ENCODE results near the gene OTUB2. TPM values are rescaled to one million over a fixed set of nuclear protein-coding genes. Genes with fewer than 3 reads are reported as not detected.

The OTUB2 gene
- total and polyA plus RNA-seq, 8 donors: 0.30 to 1.3 (median 0.66) TPM

DNA sequence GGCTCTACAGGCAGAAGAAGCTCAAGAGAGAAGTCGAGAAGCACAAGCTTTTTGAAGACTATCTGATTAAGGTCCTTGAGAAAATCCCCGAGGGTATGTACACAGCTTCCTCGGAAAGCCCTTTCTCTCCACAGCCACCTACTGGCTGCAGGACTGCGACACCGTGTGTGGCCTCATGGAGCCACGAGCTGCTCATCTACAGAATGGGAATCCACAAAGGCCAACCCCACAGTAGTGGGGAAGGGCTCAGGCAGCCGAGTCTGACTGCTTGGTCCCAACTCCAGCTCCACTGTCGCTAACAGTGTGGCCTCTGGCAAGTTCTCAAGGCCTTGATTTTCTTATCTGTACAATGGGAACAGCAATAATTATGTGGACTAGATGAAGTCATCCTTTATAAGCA lies 26.6 kb upstream of the OTUB2 start:
- H3K9me3 ChIP-seq: no peaks in the 10 kb centered on the region
- H3K4me3 ChIP-seq: no peak overlapping the region
- intact Hi-C loops (cut with DNase I): no loop called here
- DNase-seq (no peak), FAIRE-seq (no peak), ATAC-seq (no peak)
- 60 to 73% methylated on average over 8 of the region's 8 CpGs for WGBS, 2 donors
- no peaks in the 10 kb centered on the region for H3K36me3 ChIP-seq
- TF ChIP-seq, protein P1, sequence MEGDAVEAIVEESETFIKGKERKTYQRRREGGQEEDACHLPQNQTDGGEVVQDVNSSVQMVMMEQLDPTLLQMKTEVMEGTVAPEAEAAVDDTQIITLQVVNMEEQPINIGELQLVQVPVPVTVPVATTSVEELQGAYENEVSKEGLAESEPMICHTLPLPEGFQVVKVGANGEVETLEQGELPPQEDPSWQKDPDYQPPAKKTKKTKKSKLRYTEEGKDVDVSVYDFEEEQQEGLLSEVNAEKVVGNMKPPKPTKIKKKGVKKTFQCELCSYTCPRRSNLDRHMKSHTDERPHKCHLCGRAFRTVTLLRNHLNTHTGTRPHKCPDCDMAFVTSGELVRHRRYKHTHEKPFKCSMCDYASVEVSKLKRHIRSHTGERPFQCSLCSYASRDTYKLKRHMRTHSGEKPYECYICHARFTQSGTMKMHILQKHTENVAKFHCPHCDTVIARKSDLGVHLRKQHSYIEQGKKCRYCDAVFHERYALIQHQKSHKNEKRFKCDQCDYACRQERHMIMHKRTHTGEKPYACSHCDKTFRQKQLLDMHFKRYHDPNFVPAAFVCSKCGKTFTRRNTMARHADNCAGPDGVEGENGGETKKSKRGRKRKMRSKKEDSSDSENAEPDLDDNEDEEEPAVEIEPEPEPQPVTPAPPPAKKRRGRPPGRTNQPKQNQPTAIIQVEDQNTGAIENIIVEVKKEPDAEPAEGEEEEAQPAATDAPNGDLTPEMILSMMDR (IDR thresholded peaks at IDR 0.05): no peak
- H3K27ac ChIP-seq: no peak overlapping the region
- no peaks in the 10 kb centered on the region for H3K27me3 ChIP-seq
- H3K4me1 ChIP-seq: no peaks in the 10 kb centered on the region

DNA sequence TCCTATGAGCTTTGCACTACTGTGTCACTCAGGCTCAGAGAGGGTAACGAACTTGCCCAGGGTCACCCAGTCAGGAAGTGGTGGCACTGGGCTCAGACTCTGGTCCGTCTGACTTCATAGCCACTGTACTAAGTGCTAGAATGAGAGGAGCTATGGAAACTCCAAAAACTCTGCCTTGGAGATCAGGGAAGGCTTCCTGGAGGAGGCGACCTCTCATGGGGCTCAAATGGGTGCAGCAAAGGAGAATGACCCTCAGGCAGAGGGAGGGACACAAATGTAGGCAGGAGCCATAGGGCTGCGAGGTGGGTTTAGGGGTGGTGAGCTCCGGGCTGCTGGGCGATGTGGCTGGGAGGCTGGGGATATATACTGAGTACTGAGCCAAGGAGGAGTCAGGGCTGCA lies 25.9 kb upstream of the OTUB2 start:
- FAIRE-seq: no peak
- no peak for DNase-seq
- Histone ChIP-seq H3K36me3 (no peaks in the 10 kb centered on the region), H3K9me3 (no peaks in the 10 kb centered on the region), H3K4me1 (no peaks in the 10 kb centered on the region), H3K27me3 (no peaks in the 10 kb centered on the region), H3K4me3 (no peak overlapping the region), H3K27ac (no peak overlapping the region)
- ATAC-seq: no peak
- 77 to 80% methylated on average over 6 of the region's 6 CpGs for WGBS, 2 donors
- TF ChIP-seq, protein P1 (IDR thresholded peaks at IDR 0.05): no peak
- intact Hi-C loops (cut with DNase I): loop anchor here in 2 of 3 donors (2.0 to 5.0 kb wide), 2 partner anchors 61 to 63 kb away; no protein-coding TSS in a partner anchor

- no peak for FAIRE-seq
- H3K9me3 ChIP-seq: no peaks in the 10 kb centered on the region
Observed at GRCh38 chr14:94001016-94001415, 25.1 kb upstream of the OTUB2 start.

DNA sequence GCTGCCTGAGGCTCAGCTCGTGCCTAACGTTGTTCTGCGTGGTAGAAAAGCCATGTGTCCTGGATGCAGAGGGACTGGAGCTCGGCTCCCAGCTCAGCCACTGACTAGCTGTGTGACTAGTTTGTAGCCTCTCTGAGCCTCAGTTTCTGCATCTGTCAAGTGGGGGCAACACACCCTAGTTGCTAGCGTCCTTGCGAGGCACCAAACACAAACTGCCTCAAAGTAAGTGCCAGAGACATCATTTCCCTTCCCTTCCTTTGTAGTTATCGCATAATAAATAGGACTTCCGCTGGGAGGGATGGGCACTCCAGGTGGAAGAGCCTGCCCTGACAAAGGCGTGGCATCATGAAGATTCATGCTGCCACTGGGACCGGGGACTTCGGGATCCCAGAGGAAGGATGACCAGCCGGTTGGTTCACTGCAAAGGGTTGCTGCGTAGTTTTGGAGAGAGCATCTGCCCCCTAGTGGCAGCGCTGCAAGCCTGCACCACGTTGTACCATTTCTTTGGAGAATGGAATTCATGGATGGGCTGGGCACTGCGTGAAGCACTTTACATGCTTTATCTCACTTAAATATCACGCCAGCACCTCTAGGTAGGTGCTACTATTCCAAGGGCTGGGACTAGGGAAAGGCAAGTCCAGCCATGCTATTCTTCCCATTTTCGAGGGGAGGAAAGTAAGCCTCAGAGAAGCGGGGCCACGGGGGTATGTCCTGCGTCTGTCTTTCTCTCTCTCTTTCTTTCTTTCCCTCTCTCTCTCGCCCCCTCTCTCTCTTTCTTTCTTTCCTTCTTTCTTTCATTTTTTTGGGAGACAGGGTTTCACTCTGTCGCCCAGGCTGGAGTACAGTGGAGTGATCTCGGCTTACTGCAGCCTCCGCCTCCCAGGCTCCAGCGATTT lies 24.4 kb upstream of the OTUB2 start:
- H3K27ac ChIP-seq: no peak overlapping the region
- intact Hi-C loops (cut with DNase I): loop anchor here in 2 of 3 donors (2.0 to 5.0 kb wide), 2 partner anchors 63 to 64 kb away; no protein-coding TSS in a partner anchor
- ATAC-seq (peak; percentile 89 to 98 (median 93)), FAIRE-seq (peak; percentile 64), DNase-seq (peak in 5 of 6 donors; percentile 39 to 74 (median 48))
- H3K36me3 ChIP-seq: no peaks in the 10 kb centered on the region
- WGBS, 2 donors: 43 to 49% methylated on average over 26 of the region's 26 CpGs
- H3K4me3 ChIP-seq: no peak overlapping the region
- TF ChIP-seq, protein P1 (IDR thresholded peaks at IDR 0.05): peak; percentile 94 to 98 (median 96)
- no peaks in the 10 kb centered on the region for H3K4me1 ChIP-seq
- no peaks in the 10 kb centered on the region for H3K27me3 ChIP-seq
- no peaks in the 10 kb centered on the region for H3K9me3 ChIP-seq

More at GRCh38 chr14:94001016-94001415, 25.1 kb upstream of the OTUB2 start:
- WGBS, 2 donors: 76 to 80% methylated on average over 12 to 13 of the region's 13 CpGs
- intact Hi-C loops (cut with DNase I): loop anchor here in 2 of 3 donors (2.0 to 5.0 kb wide), 2 partner anchors 62 to 64 kb away; no protein-coding TSS in a partner anchor
- H3K4me3 ChIP-seq: no peak overlapping the region
- H3K27ac ChIP-seq: no peak overlapping the region
- ATAC-seq: no peak
- no peaks in the 10 kb centered on the region for H3K27me3 ChIP-seq
- DNase-seq: no peak
- H3K36me3 ChIP-seq: no peaks in the 10 kb centered on the region
- H3K4me1 ChIP-seq: no peaks in the 10 kb centered on the region
- TF ChIP-seq, protein P1 (IDR thresholded peaks at IDR 0.05): no peak

All from pancreas (tissue), 10 donors.